Pancreas (tissue), 10 donors: Measurements from ENCODE around the gene DDX51. TPM values are rescaled to one million over a fixed set of nuclear protein-coding genes. Genes with fewer than 3 reads are reported as not detected.
"Not testable (repeated sequence)": the region's sequence is repeated elsewhere in the genome, so short reads cannot be mapped to it uniquely, and the experiment has no call there.

Experiments
- ATAC-seq, 4 donors: fragments of 200-7000 bp; cut with Tn5 transposase; one replicate each; pipeline versions ENCODE4 v1.8.0 to v1.9.1; 2020; ENCODE audit warnings: mild to moderate bottlenecking in 4 of 4, moderate library complexity in 4 of 4
- DNase-seq, 6 donors: peaks; one replicate each; pipeline ENCODE4 v3.0.0-alpha.2; 2020
- FAIRE-seq: peaks from 2 replicates; lab custom pipeline; 2012; peaks lifted over from hg19 to GRCh38; lab: Jason Lieb, UNC
- H3K27ac ChIP-seq, 4 donors: fragments of 200-600 bp; sonication (generic); 1 replicate in 3 of 4; 2 replicates in 1 of 4; pipeline versions ENCODE4 v1.5.0 to v1.8.0; 2020
- H3K27me3 ChIP-seq, 4 donors: fragments of 200-600 bp; one replicate each; pipeline ENCODE4 v1.8.0; 2021
- H3K36me3 ChIP-seq, 3 donors: fragments of 200-600 bp; sonication (generic) in 1 of 3; one replicate each; pipeline versions ENCODE4 v1.5.0 to v1.8.0; 2020 to 2021
- H3K4me1 ChIP-seq, 3 donors: fragments of 200-600 bp; one replicate each; pipeline ENCODE4 v1.8.0; 2021
- H3K4me3 ChIP-seq, 4 donors: fragments of 200-600 bp; sonication (generic) in 2 of 4; one replicate each; pipeline versions ENCODE4 v1.5.0 to v1.8.0; 2020 to 2021
- H3K9me3 ChIP-seq, 4 donors: fragments of 200-600 bp; one replicate each; pipeline ENCODE4 v1.8.0; 2021
- WGBS, 2 donors: extraction: QIAGEN DNeasy Blood & Tissue Kit; methylation state at CpG; one replicate each; pipeline ENCODE4 v1.1.7; 2013; 5-methylcytosine and 5-hydroxymethylcytosine counted together
- intact Hi-C, 3 donors: fragments of 100-400 bp; cut with DNase I; formaldehyde crosslinking; loops; one replicate each; pipeline versions ENCODE4 v1.11.1 to v1.14.2; 2022
- polyA plus RNA-seq, 2 donors: library from polyadenylated mRNA; stranded (reverse); fragments of 200-250 nt; gene quantifications; one replicate each; pipeline ENCODE4 v1.2.3, GENCODE V29; 2013
- total RNA-seq, 6 donors: library from RNA; stranded (reverse); fragmentation: NEBNext Ultra II Directional in 4 of 6; extraction: Animal tissue kit (Norgen Biotek cat#: 25700) in 4 of 6; gene quantifications; one replicate each; pipeline versions ENCODE4 v1.2.1 to v1.2.4, GENCODE V29; 2021 to 2023
- TF ChIP-seq, protein P1 (sequence below), 4 donors: fragments of 200-600 bp; sonication (generic) in 3 of 4; IDR thresholded peaks; one replicate each; pipeline versions ENCODE4 v1.5.0 to v1.8.0; 2021; ENCODE audit warnings: antibody characterized with exemption in 4 of 4
- donor health status: healthy with polysubstance abuse.
- donor health status: DM: no; HTN: no; CAD: no; lungs with moderate emphysema.
- donor health status: DM: no; HTN: no; CAD: no.
- donor health status: control.
- donor health status: control.
- donor health status: Bipolar disorder and iron deficiency.
- donor health status: DM: yes; HTN: yes; CAD: no.
- donor health status: DM: no; HTN: no; CAD: no.
- donor health status: DM: no; HTN: no; CAD: no.
- donor health status: DM: yes; HTN: yes; CAD: no.

Gene DDX51
- total and polyA plus RNA-seq, 8 donors = 7.8 to 46.7 (median 13.7) TPM

DNA sequence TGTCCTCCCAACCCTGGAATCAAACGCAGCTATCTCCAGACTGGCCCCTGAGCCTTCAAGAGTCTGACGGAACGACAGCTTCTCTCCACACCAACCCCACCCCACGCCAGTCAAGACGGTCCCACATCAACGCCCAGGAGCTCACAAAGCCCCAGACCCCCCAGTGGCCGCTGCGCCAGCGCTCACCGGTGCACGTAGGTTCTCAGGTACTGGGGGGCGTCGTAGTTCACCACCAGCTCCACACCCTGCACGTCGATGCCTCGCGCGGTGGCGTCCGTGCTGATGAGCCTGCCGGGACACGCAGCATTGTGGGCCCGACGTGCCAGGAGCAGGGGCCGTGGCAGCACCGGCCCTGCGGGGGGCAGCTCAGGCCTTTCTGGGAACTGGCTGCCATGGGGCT is 4.2 kb downstream of the DDX51 start:
- 95 to 98% methylated on average over 27 of the region's 27 CpGs for WGBS, 2 donors
- DNase-seq (peak in 3 of 6 donors; percentile 15 to 63 (median 45)), ATAC-seq (no peak), FAIRE-seq (no peak)
- no peaks in the 10 kb centered on the region for H3K9me3 ChIP-seq
- H3K4me3 ChIP-seq = no peak overlapping the region
- intact Hi-C loops = no loop called here
- peaks cover 0 to 34% (median 19%) of the 10 kb centered on the region in 3 donors for H3K36me3 ChIP-seq
- TF ChIP-seq, protein P1, sequence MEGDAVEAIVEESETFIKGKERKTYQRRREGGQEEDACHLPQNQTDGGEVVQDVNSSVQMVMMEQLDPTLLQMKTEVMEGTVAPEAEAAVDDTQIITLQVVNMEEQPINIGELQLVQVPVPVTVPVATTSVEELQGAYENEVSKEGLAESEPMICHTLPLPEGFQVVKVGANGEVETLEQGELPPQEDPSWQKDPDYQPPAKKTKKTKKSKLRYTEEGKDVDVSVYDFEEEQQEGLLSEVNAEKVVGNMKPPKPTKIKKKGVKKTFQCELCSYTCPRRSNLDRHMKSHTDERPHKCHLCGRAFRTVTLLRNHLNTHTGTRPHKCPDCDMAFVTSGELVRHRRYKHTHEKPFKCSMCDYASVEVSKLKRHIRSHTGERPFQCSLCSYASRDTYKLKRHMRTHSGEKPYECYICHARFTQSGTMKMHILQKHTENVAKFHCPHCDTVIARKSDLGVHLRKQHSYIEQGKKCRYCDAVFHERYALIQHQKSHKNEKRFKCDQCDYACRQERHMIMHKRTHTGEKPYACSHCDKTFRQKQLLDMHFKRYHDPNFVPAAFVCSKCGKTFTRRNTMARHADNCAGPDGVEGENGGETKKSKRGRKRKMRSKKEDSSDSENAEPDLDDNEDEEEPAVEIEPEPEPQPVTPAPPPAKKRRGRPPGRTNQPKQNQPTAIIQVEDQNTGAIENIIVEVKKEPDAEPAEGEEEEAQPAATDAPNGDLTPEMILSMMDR (IDR thresholded peaks at IDR 0.05) = no peak
- H3K27ac ChIP-seq = no peak overlapping the region
- no peaks in the 10 kb centered on the region for H3K27me3 ChIP-seq
- H3K4me1 ChIP-seq = peaks cover 4 to 8% (median 8%) of the 10 kb centered on the region in 3 donors

DNA sequence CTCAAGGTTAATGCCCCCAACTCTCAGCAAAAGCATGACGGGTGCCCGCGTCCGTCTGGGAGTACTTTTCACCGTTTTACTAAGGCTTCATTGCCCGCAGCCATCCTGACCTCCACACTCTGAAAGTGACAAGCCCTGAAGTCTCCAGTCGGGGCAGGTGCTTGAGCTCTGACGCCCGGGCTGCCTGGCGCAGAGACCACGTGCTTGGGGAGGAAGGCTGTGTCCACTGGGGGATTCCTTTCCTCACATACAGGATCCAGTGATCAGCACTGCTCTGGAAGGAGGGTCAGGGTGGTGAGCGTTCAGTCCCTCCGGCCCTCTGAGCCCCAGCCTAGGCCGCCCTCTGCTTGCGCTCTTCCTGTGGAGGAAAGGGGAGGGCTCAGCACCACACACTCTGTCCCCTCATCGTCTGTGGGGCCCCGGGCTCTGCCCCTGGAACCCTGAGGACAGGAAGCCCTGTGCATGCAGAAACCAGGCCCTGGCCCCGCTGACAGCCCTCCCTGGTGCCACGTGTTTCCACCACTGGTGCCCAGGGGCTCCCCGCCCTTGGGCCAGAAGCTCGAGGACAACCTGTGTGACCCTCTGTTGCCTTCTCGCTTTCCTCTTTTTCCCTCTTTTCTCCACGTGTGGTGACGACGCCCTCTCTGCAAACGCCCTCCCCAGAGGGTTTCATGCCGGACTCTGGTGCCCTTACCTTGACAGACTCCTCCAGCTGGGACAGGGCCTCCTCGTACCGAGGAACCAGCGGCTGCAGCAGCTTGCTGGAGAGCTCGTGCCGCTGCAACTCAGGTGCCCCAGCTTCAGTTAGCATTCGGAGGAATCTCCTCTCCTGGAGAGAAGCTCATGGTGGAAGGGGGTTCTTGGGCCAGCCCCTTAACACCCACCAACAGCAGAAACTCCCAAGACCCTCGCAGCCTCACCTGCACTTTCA is 4.9 kb downstream of the DDX51 start:
- Histone ChIP-seq H3K4me1 (peaks cover 4 to 8% (median 7%) of the 10 kb centered on the region in 3 donors), H3K4me3 (no peak overlapping the region), H3K27me3 (no peaks in the 10 kb centered on the region), H3K27ac (no peak overlapping the region), H3K36me3 (peaks cover 0 to 34% (median 19%) of the 10 kb centered on the region in 3 donors), H3K9me3 (no peaks in the 10 kb centered on the region)
- WGBS, 2 donors = 95 to 96% methylated on average over 33 to 34 of the region's 34 CpGs
- TF ChIP-seq, protein P1 (IDR thresholded peaks at IDR 0.05) = no peak
- intact Hi-C loops = no loop called here
- FAIRE-seq (no peak), DNase-seq (no peak), ATAC-seq (no peak)

DNA sequence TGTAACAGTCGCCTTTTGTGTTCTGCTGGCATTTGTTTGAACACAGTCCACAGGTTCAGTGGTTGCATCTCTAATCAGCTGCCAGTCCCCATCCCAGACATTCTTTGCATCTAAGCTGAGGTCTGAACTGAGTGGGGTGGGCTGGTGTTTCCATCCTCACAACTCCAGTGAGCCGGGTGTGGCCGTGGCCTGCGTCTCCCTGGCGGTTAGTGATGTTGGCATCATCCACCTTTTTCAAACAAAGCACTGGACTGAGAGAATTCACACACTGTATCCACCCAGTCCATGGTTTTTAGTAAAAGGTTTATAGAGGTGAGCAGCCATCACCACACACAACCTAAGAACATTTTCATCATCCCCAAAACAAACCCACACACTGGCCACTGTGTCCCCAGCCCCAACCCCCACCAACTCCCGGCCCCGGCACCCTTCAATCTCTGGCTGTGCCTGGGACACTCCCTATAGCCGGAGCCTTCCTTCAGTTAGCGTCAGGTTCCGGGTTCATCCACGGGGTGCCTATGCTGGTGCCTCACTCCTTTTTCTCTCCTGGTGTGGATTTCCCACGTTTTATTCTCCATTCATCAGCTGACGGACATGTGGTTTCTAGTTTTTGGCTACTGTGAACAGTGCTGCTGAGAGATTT is 6.5 kb downstream of the DDX51 start:
- intact Hi-C loops = no loop called here
- Histone ChIP-seq H3K9me3 (no peaks in the 10 kb centered on the region), H3K27me3 (no peaks in the 10 kb centered on the region), H3K36me3 (peaks cover 0 to 34% (median 19%) of the 10 kb centered on the region in 3 donors), H3K4me3 (no peak overlapping the region), H3K27ac (no peak overlapping the region), H3K4me1 (peaks cover 0 to 2% (median under 1%) of the 10 kb centered on the region in 3 donors)
- WGBS, 2 donors = 76 to 85% methylated on average over 13 of the region's 13 CpGs
- ATAC-seq (no peak), FAIRE-seq (no peak), DNase-seq (no peak)
- TF ChIP-seq, protein P1 (IDR thresholded peaks at IDR 0.05) = no peak

DNA sequence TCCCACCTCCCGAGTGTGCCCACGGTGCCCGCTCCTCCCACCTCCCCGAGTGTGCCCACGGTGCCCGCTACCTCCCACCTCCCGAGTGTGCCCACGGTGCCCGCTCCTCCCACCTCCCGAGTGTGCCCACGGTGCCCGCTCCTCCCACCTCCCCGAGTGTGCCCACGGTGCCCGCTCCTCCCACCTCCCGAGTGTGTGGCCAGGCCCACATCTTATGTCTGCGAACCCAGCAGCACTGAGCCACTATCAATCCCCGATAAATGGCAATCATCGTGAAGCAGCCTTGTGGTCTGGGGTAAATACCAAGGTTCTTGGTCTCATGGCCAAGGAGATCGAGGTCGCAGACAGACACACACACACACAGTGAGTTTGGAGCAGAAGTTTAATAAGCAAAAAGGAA is 7.9 kb downstream of the DDX51 start:
- H3K4me3 ChIP-seq, DNase-seq, H3K9me3 ChIP-seq, FAIRE-seq, ATAC-seq, H3K4me1 ChIP-seq, H3K27me3 ChIP-seq, intact Hi-C loops, H3K27ac ChIP-seq: not testable (repeated sequence)
- peaks cover 0 to 27% (median 18%) of the 10 kb centered on the region in 3 donors for H3K36me3 ChIP-seq
- 66 to 75% methylated on average over 10 to 21 of the region's 21 CpGs for WGBS, 2 donors

DNA sequence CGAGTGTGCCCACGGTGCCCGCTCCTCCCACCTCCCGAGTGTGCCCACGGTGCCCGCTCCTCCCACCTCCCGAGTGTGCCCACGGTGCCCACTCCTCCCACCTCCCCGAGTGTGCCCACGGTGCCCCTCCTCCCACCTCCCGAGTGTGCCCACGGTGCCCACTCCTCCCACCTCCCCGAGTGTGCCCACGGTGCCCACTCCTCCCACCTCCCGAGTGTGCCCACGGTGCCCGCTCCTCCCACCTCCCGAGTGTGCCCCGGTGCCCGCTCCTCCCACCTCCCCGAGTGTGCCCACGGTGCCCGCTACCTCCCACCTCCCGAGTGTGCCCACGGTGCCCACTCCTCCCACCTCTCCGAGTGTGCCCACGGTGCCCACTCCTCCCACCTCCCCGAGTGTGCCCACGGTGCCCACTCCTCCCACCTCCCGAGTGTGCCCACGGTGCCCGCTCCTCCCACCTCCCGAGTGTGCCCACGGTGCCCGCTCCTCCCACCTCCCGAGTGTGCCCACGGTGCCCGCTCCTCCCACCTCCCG is 9.4 kb downstream of the DDX51 start:
- peaks cover 0 to 12% (median 7%) of the 10 kb centered on the region in 3 donors for H3K36me3 ChIP-seq
- H3K4me3 ChIP-seq, H3K27ac ChIP-seq, DNase-seq, ATAC-seq, intact Hi-C loops, FAIRE-seq, H3K27me3 ChIP-seq, H3K4me1 ChIP-seq, H3K9me3 ChIP-seq: not testable (repeated sequence)
- 79 to 82% methylated on average over 13 to 34 of the region's 39 CpGs for WGBS, 2 donors
